GM23338 (cell line): ENCODE results near the gene LGI1. TPM values are rescaled to one million over a fixed set of nuclear protein-coding genes. Genes with fewer than 3 reads are reported as not detected.
A peak's percentile ranks its signal among the peaks of the same experiment; 100 is the strongest.

ENCODE experiments used
- ATAC-seq: fragments of 200-7000 bp; cut with Tn5 transposase; 3 replicates; pipeline ENCODE4 v1.9.1; 2020
- DNase-seq: peaks from one replicate; pipeline ENCODE4 v3.0.0-alpha.2; 2015; ENCODE audit warnings: low spot score
- H2AFZ ChIP-seq: fragments of 200-600 bp; sonication (generic); 2 replicates; pipeline ENCODE4 v1.8.0; 2016; ENCODE audit warnings: antibody characterized with exemption, mild to moderate bottlenecking, moderate library complexity
- H3F3A ChIP-seq: fragments of 200-600 bp; sonication (generic); replicated peaks from 2 replicates; pipeline ENCODE4 v1.8.0; 2017; ENCODE audit warnings: antibody characterized with exemption, mixed run types, low read depth
- H3K27ac ChIP-seq: fragments of 200-600 bp; sonication (generic); 2 replicates; pipeline ENCODE4 v1.6.1; 2016; ENCODE audit warnings: low read depth
- H3K27me3 ChIP-seq: fragments of 200-600 bp; sonication (generic); 2 replicates; pipeline ENCODE4 v1.8.0; 2016; ENCODE audit warnings: mild to moderate bottlenecking, mixed run types, moderate library complexity; ENCODE audit not compliant: insufficient read depth
- H3K36me3 ChIP-seq: fragments of 200-600 bp; sonication (generic); 2 replicates; pipeline ENCODE4 v1.8.0; 2016; ENCODE audit warnings: mild to moderate bottlenecking; ENCODE audit not compliant: insufficient read depth
- H3K4me1 ChIP-seq: fragments of 200-600 bp; sonication (generic); 2 replicates; pipeline ENCODE4 v1.8.0; 2016; ENCODE audit warnings: mild to moderate bottlenecking, moderate library complexity; ENCODE audit not compliant: insufficient read depth
- H3K4me2 ChIP-seq: fragments of 200-600 bp; sonication (generic); 2 replicates; pipeline ENCODE4 v1.7.1; 2017; ENCODE audit warnings: mixed run types
- H3K4me3 ChIP-seq: fragments of 200-600 bp; sonication (generic); 2 replicates; pipeline ENCODE4 v1.6.1; 2016; ENCODE audit warnings: mixed run types
- H3K79me2 ChIP-seq: fragments of 200-600 bp; sonication (generic); replicated peaks from 2 replicates; pipeline ENCODE4 v1.8.0; 2017; ENCODE audit warnings: mild to moderate bottlenecking; ENCODE audit not compliant: insufficient read depth
- H3K9me2 ChIP-seq: fragments of 200-600 bp; sonication (generic); 2 replicates; pipeline ENCODE4 v1.8.0; 2017; ENCODE audit not compliant: insufficient read depth
- H4K20me1 ChIP-seq: fragments of 200-600 bp; sonication (generic); replicated peaks from 2 replicates; pipeline ENCODE4 v1.8.0; 2017; ENCODE audit warnings: mild to moderate bottlenecking; ENCODE audit not compliant: insufficient read depth
- H3K27ac Mint-ChIP-seq: 2 replicates; pipeline ENCODE4 v1.8.0; 2020; ENCODE audit warnings: inconsistent platforms, mild to moderate bottlenecking, moderate library complexity, mixed read lengths
- H3K27me3 Mint-ChIP-seq: 3 replicates; pipeline ENCODE4 v1.8.0; 2022; ENCODE audit warnings: low read depth, mild to moderate bottlenecking, moderate library complexity, mixed read lengths, inconsistent platforms; ENCODE audit not compliant: insufficient read depth, poor library complexity
- H3K36me3 Mint-ChIP-seq: 3 replicates; pipeline ENCODE4 v1.8.0; 2021; ENCODE audit warnings: low read depth, mild to moderate bottlenecking, inconsistent platforms, moderate library complexity, mixed read lengths
- H3K4me1 Mint-ChIP-seq: 3 replicates; pipeline ENCODE4 v1.8.0; 2020; ENCODE audit warnings: mild to moderate bottlenecking, inconsistent platforms, mixed read lengths
- H3K4me3 Mint-ChIP-seq: 3 replicates; pipeline ENCODE4 v1.8.0; 2021; ENCODE audit warnings: moderate library complexity, mild to moderate bottlenecking, inconsistent platforms, mixed read lengths
- H3K9me3 Mint-ChIP-seq: 3 replicates; pipeline ENCODE4 v1.8.0; 2020; ENCODE audit warnings: moderate library complexity, mild to moderate bottlenecking, inconsistent platforms, mixed read lengths
- CREB1 ChIP-seq: fragments of 250-450 bp; sonication (Bioruptor Pico); IDR thresholded peaks from 2 replicates; pipeline ENCODE4 v1.5.0; 2020; ENCODE audit warnings: low read depth, mild to moderate bottlenecking, moderate library complexity
- CTCF ChIP-seq, 2 experiments: fragments of 200-600 bp in 1 of 2; sonication (generic) in 1 of 2; conservative IDR thresholded peaks; 2 replicates each; pipeline versions ENCODE4 v1.5.1 to v1.6.1; 2016 to 2017; ENCODE audit warnings: antibody characterized with exemption in 2 of 2, low read depth in 2 of 2, mild to moderate bottlenecking in 2 of 2, moderate library complexity in 1 of 2
- ETS1 ChIP-seq: IDR thresholded peaks from 2 replicates; pipeline ENCODE4 v1.6.1; 2016; ENCODE audit warnings: antibody characterized with exemption
- EZH2 ChIP-seq: fragments of 200-600 bp; sonication (generic); IDR thresholded peaks from one replicate; pipeline ENCODE4 v1.8.0; 2017; ENCODE audit warnings: antibody characterized with exemption, mild to moderate bottlenecking, low read depth; ENCODE audit not compliant: unreplicated experiment
- EZH2phosphoT487 ChIP-seq: fragments of 200-600 bp; sonication (generic); IDR thresholded peaks from one replicate; pipeline ENCODE4 v1.8.1; 2018; ENCODE audit warnings: antibody characterized with exemption; ENCODE audit not compliant: unreplicated experiment
- JUNB ChIP-seq: IDR thresholded peaks from one replicate; pipeline ENCODE4 v1.6.1; 2016; ENCODE audit warnings: antibody characterized with exemption; ENCODE audit not compliant: unreplicated experiment
- NANOG ChIP-seq: IDR thresholded peaks from 2 replicates; pipeline ENCODE4 v1.6.1; 2016; ENCODE audit warnings: antibody characterized with exemption, borderline replicate concordance
- POLR2AphosphoS5 ChIP-seq: IDR thresholded peaks from 2 replicates; pipeline ENCODE4 v1.6.1; 2016; ENCODE audit warnings: antibody characterized with exemption, low read depth
- REST ChIP-seq: IDR thresholded peaks from one replicate; pipeline ENCODE4 v1.6.1; 2018; ENCODE audit warnings: antibody characterized with exemption; ENCODE audit not compliant: unreplicated experiment
- STAT1 ChIP-seq: IDR thresholded peaks from one replicate; pipeline ENCODE4 v1.6.1; 2016; ENCODE audit warnings: antibody characterized with exemption; ENCODE audit not compliant: unreplicated experiment
- ZNF114 ChIP-seq: fragments of 250-450 bp; sonication (Bioruptor Pico); IDR thresholded peaks from 2 replicates; pipeline ENCODE4 v1.5.0; 2020; ENCODE audit warnings: mild to moderate bottlenecking, moderate library complexity
- ZNF331 ChIP-seq: fragments of 250-450 bp; sonication (Bioruptor Pico); IDR thresholded peaks from 2 replicates; pipeline ENCODE4 v1.5.0; 2020; ENCODE audit warnings: low read depth, mild to moderate bottlenecking, moderate library complexity
- polyA plus RNA-seq: library from polyadenylated mRNA; unstranded; fragments of >200 nt; fragmentation: Nextera tagmentation; extraction: Ambion mirVana; gene quantifications from 2 replicates; pipeline ENCODE4 v1.2.1, GENCODE V29; 2016
- total RNA-seq: library from RNA; depleted of rRNA; stranded (reverse); fragments of >200 nt; shearing (Covaris generic); gene quantifications from 2 replicates; pipeline ENCODE4 v1.2.3, GENCODE V29; 2014

LGI1 gene
- total and polyA plus RNA-seq, 2 experiments from 2014 or later: 0.28 to 0.31 TPM

GRCh38 chr10:93841961-93842360 lies 84.2 kb downstream of the LGI1 start:
- Mint-ChIP-seq H3K27me3 (peaks cover 97% of the 10 kb centered on the region), H3K4me3 (no peak overlapping the region), H3K36me3 (peaks cover 20% of the 10 kb centered on the region), H3K27ac (no peak overlapping the region), H3K4me1 (peaks cover 8% of the 10 kb centered on the region), H3K9me3 (peaks cover 44% of the 10 kb centered on the region)
- Histone ChIP-seq H3K4me3 (no peak overlapping the region), H3K27me3 (peaks cover 99% of the 10 kb centered on the region), H4K20me1 (peaks cover 18% of the 10 kb centered on the region), H3K36me3 (no peaks in the 10 kb centered on the region; the same call in 1 of the 2 replicates), H3K4me1 (peaks cover 10% of the 10 kb centered on the region; the same call in 1 of the 2 replicates), H3K79me2 (no peaks in the 10 kb centered on the region), H3K4me2 (peak overlapping the region; percentile 58), H3K9me2 (no peaks in the 10 kb centered on the region), H3K27ac (no peak overlapping the region), H2AFZ (no peak overlapping the region), H3F3A (no peaks in the 10 kb centered on the region)
- DNase-seq (peak; percentile 91), ATAC-seq (peak; percentile 99)
- peak; percentile 59 for TF ChIP-seq NANOG
- TF ChIP-seq EZH2phosphoT487: no peak
- TF ChIP-seq ETS1: peak; percentile 58; the same call in 1 of the 2 replicates
- no peak for TF ChIP-seq EZH2
- TF ChIP-seq CREB1 (CRISPR knock-in tag): peak; percentile 63
- TF ChIP-seq POLR2AphosphoS5: peak; percentile 91
- TF ChIP-seq JUNB: no peak

GRCh38 chr10:93844979-93845626 lies 87.4 kb downstream of the LGI1 start:
- peaks cover 66% of the 10 kb centered on the region for H3K9me3 Mint-ChIP-seq
- Histone ChIP-seq H3K36me3 (peaks cover 3% of the 10 kb centered on the region; the same call in 1 of the 2 replicates), H3K79me2 (no peaks in the 10 kb centered on the region), H4K20me1 (peaks cover 11% of the 10 kb centered on the region), H3K27me3 (peaks cover 97% of the 10 kb centered on the region), H3K4me1 (peaks cover 23% of the 10 kb centered on the region), H3K4me3 (no peak overlapping the region), H3K9me2 (no peaks in the 10 kb centered on the region), H3K4me2 (no peak overlapping the region), H3K27ac (no peak overlapping the region), H3F3A (0 out of 2 replicates have a peak, but pooled peaks cover 6% of the 10 kb centered on the region), H2AFZ (no peak overlapping the region)
- DNase-seq (no peak), ATAC-seq (no peak)
- no peak overlapping the region for H3K27ac Mint-ChIP-seq
- H3K4me3 Mint-ChIP-seq: no peak overlapping the region
- H3K27me3 Mint-ChIP-seq: peaks cover 96% of the 10 kb centered on the region
- H3K4me1 Mint-ChIP-seq: peaks cover 26% of the 10 kb centered on the region
- H3K36me3 Mint-ChIP-seq: peaks cover 35% of the 10 kb centered on the region
- TF ChIP-seq ETS1 (no peak), EZH2 (no peak), REST (no peak), ZNF331 (no peak), ZNF114 (CRISPR knock-in tag) (no peak), CREB1 (CRISPR knock-in tag) (no peak), CTCF (conservative IDR thresholded peaks at IDR 0.05; ENCODE audit: low read depth in 2 of 2) (no peak), NANOG (no peak), POLR2AphosphoS5 (no peak), JUNB (no peak), STAT1 (no peak), EZH2phosphoT487 (no peak)
